HG03521 (cell line): ENCODE results near the gene SH3PXD2A.

ENCODE experiments used
- ATAC-seq: cut with Tn5 transposase; IDR thresholded peaks from one replicate; pipeline ENCODE4 v1.9.1; 2021; ENCODE audit warnings: mild to moderate bottlenecking, moderate library complexity; ENCODE audit not compliant: unreplicated experiment

SH3PXD2A gene

DNA sequence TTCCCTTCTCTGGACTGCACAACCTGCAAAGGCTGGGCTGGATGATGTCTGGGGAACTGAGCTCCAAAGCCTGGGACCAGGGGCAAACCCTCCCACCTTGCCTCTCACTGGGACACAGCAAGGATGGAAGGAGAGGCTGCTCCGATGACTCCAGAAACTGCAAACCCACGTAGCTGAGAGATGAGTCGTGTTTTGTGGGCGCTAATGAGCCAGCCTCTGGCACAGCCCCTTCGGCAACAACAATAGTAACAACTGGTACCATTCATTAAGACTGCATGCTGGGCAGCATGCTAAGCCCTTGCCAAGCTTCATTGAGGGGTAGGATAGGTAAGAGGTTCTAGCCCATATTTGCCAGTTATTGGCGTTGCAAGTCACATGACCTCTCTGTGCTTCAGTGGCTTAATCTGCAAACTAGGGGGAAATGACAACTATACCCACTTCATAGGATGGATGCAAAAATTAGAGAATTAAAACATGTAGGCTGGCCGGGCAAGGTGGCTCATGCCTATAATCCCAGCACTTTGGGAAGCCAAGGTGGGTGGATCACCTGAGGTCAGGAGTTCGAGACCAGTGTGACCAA is 145.9 kb downstream of the SH3PXD2A start:
- ATAC-seq: no peak

- no peak for ATAC-seq
Observed at GRCh38 chr10:103708627-103709288, 146.6 kb downstream of the SH3PXD2A start.

DNA sequence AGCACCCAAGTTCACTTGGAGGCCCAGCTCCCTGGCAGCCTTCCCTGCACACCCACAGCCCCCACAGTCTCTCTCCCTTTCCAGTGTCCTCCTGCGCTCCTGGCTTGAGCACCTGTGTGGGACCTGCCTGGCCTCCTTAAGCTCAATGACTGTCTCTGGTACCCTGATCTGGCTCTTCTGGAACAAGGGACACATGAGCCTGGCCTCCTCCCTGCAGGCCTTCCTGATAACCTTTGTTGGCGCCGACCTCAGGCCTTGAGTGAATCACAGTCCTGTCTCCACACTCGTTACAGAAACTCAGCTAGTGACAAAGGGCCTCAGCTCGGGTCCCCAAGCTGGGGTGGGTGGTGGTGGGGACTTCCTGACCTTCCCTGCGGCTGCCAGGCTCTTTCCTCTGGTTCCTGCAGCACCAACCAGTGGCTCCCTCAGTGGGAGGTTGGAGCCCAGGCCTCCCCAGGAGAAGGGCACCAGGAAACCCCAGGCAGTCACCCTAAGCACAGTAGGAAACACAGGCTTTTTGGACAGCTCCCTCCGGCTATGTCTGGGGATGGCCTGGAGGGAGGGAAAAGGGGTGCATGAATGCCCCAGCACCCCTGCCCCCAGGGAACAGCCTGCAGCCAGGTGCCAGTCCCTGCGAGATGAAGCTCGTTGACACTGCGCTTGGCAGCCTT is 147.3 kb downstream of the SH3PXD2A start:
- no peak for ATAC-seq

GRCh38 chr10:103706762-103707161 is 148.6 kb downstream of the SH3PXD2A start:
- ATAC-seq: no peak

GRCh38 chr10:103706047-103706446 is 149.3 kb downstream of the SH3PXD2A start:
- no peak for ATAC-seq

DNA sequence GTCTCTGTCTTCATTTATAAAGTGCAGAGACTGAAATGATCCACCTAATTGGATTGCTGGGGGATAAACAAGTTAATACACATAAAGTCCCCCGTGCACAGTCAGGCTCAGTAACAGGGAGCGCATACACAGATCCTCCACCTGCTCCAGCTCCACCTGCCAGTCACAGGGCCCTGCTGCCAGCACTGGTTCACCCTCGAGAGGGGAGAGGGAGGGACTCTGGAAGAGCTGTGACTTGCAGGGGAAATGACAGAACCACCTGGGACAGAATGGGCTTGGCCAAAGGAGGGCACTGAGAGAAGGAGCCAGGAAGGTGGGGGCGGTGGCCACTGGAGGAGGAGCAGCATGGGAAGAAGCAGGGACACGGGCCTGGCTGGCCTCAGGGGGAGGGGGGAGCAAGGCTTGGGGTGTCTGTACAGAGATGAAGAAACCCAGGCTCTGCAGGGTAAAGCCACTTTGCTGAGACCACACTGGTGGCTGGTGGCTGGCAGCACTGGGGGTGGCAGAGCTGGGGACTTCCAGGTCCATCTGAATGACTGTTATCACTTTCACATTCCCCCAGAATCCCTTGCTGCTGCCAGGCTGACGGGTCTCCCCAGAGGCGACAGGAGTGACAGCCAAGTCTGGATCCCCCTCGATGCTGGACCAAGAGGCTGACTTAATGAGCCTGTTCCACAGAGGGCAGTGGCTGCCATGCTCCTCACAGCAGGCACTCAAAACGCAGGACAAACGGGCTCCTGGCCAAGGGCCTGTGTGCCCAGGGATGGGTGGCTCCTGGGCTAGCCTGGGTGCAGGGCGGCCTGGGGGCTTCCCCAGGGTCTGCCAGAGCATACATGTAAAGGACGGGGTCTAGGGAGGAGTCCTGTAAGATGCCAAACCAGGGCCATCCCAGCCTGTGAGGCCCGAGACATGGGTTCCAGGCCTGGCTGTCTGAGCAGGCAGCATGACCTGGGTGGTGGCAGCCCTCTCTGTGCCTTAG is 151.1 kb downstream of the SH3PXD2A start:
- no peak for ATAC-seq

DNA sequence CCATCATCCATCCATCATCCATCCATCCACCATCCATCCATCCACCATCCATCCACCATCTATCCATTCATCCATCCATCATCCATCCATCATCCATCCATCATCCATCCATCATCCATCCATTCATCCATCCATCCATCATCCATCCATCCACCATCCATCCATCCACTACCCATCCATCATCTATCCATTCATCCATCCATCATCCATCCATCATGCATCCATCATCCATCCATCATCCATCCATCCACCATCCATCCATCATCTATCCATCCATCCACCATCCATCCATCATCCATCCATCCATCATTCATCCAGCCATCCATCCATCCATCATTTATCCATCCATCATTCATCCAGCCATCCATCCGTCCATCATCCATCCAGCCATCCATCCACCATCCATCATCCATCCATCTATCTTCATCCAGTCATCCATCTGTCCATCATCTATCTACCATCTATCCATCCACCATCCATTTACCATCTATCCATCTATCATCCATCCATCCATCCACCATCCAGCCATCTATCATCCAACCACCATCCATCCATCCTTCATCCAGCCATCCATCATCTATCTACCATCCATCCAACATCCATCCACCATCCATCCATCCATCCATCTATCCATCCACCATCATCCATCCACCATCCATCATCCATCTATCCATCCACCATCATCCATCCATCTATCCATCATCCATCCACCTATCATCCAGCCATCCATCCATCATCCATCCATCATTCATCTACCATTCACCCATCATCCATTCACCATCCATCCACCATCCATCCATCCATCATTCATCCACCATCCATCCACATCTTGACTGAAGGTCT is 153.8 kb downstream of the SH3PXD2A start:
- ATAC-seq: no peak

DNA sequence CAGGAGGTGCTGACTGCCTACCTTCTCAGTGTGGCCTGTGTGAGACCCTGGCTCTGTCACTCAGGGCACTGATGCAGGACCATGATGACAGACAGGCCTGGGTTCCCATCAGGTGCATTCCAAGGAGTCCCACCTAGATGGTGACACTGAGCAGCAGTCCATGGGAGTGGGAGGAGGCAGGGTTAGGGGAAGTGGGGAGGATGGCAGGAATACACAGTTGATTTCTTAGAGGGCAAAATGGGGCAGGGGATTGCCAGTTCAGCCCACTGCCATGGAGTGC is 155.0 kb downstream of the SH3PXD2A start:
- ATAC-seq: no peak

DNA sequence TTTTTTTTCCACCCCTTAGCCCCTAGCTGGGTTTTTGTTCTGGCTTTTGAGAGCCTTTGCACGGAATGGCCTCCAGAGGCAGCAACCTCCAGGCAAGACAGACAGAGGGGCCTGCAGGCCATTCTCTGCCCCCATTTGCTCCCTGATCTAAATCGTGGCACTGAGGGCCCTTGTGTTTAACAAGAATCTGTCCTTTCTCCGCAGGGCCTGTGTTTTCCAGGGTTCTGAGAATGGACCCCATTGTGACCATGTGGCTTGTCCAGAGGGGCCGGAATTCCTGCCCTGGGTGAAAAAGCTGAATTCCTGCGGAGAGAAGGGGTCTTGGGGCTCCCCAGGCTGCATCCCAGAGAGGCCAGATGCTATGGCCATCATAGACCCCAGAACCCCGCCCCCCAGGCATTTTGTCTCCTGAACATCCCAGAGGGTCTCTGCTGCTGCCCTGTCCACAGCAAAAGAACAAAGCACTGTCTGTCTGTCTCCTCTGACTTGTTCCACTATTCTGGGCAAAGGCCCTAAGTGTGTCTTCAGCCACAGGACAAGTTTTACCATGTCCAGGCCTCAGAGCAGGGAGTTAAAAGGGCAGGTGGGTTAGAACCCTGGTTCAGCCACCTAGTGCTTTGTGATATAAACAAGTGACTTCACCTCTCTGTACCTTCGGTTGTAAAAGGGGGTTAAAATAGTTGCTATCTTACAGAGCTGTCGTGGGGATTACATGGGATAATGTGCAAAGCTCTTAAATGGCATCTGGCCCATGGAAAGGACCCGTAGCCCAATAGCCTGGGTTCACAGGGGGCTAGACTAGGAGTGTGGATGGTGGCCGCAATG is 155.6 kb downstream of the SH3PXD2A start:
- no peak for ATAC-seq

DNA sequence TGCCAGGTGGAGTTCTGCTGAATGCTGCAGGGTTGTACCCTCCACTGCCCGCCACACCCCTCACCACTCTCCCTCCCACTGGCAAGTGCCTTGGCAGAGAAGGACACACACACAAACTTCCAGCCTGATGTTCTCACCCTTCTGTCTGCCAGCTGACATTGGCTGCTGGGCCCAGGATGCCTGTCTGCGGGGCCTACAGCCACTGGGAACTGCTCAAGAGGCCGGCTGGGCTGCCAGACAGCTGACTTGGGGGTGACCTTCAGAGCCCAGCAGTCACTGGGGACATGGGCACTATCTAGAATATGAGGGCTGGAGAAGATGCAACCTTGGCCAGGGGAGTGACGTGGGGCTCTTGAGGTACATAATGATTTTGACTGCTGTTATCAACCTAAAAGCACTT is 157.1 kb downstream of the SH3PXD2A start:
- no peak for ATAC-seq

DNA sequence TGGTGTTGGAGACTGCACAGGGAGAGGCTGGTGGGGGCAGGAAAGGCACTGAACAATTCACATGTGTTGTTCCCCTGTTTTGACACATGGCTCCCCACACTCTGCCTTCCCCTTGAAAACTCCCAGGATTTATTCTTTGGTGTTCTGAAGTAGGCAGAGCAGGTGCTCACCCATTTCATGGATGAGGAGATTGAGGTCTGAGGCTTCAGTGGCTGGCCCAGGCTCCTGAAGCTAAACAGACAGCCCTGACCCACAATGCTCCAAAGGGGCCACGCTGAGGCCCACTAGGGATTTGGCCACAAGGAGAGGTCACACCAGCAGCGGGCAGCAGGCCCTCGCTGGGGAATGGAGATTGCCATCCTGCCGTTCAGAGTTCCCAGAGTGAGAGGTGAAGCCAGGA is 157.6 kb downstream of the SH3PXD2A start:
- ATAC-seq: no peak

DNA sequence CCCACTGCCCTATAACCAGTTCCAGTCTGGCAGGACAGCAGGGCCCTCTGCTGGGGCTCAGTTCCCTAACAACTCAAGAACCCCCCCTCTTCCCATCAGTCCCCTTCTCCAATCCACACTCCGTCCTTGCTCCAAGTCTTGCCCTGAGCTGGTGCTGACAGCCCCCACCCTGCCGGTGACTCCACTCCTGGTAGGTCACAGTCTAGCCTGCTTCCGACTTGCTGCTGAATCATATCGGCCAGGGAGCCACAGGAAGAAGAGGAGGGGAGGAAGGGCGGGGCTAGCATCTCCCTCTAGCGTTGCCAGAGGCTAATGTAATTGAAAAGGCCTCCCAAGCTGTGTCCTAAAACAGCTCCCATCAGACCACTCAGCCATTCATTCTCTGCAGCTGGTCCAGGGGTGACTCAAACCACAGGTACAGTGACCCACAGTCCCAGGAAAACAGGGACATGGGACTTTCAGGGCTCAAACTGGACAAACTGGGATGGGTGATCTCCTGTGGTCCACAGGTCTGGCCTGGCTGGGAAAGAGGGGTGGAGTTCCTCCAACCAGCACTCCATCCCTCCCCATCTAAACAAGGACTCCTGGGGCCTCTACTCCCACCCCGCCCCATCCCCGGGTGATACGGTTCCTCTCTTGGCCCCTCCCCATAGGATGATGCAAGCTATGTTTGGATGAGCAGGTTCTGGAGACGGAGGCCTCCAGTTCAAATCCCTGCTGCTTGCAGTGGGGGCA is 158.8 kb downstream of the SH3PXD2A start:
- ATAC-seq: peak; percentile 32

DNA sequence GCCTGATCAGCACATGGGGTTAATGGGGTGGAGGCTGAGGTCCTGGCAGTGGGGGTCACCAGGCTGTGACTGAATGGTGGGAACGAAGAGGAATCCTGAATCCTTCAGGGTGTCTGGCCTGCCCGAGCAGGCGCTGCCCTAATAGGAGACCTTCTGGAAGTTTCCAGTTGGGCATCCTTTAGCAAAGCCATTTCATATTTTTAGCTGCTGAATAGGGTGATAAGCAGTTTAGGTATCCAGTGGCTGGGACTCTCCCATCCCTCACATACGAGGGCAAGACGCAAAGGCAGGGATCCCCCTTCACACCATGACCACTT is 159.3 kb downstream of the SH3PXD2A start:
- ATAC-seq: no peak

- ATAC-seq: no peak
Observed at GRCh38 chr10:103695584-103696005, 159.8 kb downstream of the SH3PXD2A start.

DNA sequence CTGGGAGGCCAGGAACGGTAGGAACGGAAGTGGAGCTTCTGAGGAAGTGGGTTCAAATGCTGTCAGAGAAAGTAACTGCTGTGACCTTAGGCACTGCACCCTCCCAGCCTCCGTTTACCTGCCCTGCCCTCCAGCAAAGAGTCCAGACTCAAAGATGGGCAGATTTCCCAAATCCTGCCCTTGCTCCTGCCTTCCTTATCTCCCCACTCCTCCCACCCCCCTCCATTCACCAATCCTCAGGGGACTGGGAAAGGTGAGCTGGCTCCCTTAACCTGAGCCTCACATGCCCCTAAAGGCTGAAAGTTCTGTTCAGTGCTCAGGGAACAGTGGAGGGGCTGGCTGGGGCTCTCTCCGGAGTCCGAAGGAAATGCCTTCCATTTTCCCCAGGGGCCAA is 161.6 kb downstream of the SH3PXD2A start:
- no peak for ATAC-seq

- ATAC-seq: peak; percentile 18
Observed at GRCh38 chr10:103692952-103693811, 162.2 kb downstream of the SH3PXD2A start.

- ATAC-seq: peak; percentile 46
Observed at GRCh38 chr10:103692436-103692951, 162.9 kb downstream of the SH3PXD2A start.
